Colon (tissue), 2 donors: ENCODE data around the gene TIFAB.

ENCODE experiments used
- FAIRE-seq: peaks from 2 replicates; lab custom pipeline; 2012; peaks lifted over from hg19 to GRCh38; lab: Jason Lieb, UNC
- donor health status: control.
- donor health status: control.

Gene TIFAB

GRCh38 chr5:135442431-135443160 is 9.6 kb downstream of the TIFAB start:
- no peak for FAIRE-seq

- FAIRE-seq, result no peak
Observed at GRCh38 chr5:135441919-135442318, 10.2 kb downstream of the TIFAB start.

- FAIRE-seq, result no peak
Observed at GRCh38 chr5:135441350-135441831, 10.8 kb downstream of the TIFAB start.

DNA sequence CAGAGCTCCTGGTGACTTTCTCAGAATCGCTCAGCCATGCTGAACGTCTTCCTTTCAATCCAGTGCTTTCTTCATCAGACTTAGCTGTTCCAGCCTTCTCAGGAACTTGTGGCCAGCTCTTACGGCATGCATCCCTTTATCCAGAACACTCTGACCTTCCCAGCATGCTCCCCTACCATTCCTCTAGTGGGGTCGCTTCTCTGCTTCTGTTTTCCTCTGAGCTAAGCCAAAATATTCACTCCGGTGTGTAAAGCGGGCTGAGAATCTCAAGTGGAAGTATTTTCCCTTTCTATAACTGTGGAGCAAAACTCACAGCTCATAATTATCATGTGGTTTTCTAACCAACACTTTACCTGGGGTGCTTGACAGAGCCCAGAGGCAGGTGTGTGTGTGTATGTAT is 11.2 kb downstream of the TIFAB start:
- FAIRE-seq, result no peak

DNA sequence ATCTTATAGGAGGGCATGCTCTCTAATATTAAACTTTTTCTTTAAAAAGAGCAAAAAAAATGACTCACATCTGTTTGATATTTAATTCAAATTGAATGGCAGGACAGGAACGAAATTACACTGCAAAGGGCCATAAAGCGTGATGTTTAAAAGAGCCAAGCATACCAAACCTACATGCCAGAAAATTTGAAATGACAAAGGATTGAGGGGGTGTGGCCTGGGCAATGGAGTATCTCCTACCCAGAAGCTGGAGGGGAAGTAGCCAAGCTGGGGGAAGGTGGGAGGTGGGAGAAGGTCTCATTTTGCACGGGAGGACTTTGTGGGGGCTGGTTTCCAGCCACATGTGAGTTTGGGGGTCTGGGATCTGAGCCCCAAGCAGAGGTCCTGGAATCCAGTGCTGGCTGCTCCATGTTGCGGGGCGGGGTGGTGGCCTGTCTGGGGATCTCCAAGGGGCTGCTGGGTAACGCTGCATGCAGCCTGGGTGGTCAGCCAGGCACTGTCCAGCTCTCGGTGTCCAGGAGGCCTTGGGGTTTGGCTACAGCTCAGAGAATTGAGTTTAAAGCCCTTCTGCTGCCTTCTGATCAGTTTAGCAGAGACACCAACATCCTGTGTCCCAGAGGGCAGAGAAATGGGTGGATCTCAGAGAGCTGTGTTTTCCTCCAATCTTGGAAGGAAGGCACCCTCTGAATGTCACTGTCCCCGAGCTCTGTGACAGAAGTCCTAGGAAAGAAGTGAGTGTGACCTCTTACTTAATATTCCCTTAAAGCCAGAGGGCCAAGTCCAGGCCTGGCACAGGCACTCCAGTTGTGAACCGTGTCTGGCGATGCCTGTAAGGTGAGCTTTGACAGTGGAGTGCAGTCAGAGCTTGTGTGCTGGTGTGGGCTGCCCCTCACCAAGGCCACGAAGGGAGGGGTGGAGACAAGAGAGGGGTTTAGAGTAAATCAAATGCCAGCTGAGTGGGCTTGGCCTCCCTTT is 12.6 kb downstream of the TIFAB start:
- no peak for FAIRE-seq

GRCh38 chr5:135438636-135439221 is 13.4 kb downstream of the TIFAB start:
- no peak for FAIRE-seq

DNA sequence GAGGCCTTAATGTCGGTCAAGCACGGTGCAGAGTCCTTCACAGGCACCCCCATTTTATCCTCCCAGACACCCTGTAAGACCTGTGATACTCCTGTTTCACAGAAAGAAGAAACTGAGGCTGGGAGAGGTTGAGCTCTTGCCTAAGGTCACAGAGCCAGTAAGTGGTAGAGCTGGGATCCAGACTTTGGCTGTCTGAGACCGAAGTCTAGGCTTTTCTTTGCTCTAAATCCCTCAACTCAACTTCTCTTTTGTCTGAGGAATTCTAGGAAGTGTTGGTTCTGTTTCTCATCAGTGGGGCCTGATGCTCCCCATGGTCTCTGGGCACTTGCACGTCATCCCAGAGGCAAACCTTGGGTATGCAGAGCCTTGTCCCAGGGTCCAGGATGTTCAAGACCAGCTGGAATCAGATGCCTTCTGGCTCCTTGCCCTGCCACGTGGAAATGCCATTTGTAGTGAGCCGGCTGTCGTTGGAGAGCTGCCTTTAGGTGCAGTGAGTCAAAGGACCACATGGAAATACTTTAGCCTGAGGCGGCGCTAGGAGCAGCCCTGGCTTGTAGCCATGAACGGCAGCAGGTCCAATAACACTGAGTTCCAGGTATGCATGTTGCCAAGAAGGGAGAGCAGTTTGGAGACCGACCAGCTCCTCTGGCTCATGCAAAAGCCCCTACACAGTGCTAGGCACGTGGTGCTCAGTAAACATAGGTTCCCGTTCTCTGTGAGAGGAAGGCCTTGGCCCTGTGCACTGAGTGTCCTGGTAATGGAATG is 14.2 kb downstream of the TIFAB start:
- FAIRE-seq, result no peak

DNA sequence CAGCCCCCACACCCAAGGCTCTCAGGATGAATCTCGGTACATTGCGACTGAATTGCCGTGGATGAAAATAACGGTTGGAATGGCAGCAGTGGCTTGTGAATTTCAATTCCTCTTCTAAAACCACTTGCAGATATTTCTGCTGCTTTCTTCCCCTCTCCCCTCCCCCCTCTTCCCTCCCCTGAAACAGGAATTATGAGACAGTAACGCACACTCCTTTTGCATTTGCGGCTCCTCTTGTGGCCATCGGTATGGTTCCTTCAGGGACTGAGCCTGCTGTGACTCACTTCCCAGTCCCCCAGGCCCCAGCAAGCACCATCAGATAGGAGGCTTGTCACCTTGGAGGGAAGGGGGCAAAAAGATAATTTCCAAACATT is 14.7 kb downstream of the TIFAB start:
- FAIRE-seq, result no peak

- FAIRE-seq, result no peak
Observed at GRCh38 chr5:135436951-135437418, 15.2 kb downstream of the TIFAB start.

- no peak for FAIRE-seq
Observed at GRCh38 chr5:135435467-135436330, 16.5 kb downstream of the TIFAB start.

DNA sequence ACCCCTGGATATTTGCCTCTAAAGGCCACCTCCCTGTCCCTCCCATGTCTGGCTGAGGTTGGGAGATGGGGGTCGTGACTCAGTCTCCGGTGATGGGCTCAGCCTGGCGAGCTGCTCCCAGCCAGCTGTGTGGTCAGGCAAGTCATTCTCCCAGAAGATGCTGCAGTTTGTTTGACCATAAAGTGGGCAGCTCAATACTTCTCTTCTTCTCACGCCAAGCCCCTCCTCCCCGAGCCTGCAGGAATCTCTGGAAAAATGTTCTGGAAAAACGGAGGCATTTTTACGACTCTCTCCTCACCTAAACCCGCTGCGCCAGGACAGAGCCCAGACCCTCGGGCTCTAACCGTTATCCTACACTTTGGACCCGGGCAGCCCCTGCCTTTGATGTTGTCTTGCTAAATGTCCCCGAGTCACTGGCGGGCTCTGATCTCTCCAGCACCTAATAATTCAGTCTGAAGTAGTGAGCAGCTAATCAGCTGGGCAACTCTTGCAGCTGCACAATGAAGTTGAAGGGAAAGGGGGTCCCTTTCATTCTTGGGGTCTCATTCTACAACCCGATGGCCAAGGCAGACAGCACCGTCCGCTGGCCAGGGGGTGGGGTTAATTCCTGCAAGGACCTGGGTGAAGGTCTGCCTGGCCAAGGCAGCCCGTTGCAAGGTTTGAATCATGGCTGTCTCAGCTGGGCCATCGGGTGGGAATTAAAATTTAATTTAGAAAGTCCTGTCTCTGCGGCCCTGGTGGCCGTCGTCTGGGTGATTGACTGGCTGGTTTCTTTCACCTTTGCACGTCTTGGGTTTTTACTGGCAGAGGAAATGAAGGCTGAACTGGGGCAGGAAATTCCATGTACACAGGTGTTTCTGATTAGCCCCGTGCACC is 17.3 kb downstream of the TIFAB start:
- FAIRE-seq, result no peak

DNA sequence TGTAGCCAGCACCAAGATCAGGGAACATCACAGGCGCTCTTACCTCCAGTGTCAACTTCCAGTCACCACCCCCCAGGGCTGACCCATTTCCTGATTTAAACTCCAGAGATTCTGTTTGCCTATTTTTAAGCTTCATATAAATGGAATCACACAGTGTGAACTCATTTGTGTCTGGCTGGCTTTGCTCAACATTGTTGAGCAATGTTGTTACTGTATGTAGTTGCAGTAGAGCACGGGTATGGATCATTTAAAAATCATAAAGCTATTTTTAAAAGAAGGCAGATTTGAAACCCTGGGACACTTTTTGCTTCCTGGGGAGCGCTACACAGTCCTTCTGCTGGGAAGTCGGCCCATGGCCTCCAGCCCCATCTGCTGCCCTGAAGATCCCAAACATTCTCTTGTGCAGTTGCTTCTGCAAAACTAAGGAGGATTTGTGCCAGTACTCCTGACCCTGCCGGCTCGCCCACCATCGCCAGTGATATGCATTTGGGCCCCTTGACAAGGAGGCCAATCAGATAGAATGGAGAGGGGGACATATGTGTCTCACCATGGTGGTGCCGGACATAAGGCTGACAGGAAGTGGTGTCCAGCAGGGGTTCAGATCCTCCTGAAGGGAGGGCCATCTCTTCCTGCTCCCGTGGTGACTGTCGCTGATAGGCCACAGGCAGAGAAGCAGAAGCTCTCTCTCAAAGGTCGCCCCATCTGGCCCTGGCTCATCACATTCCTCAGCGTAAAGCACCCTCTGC is 18.3 kb downstream of the TIFAB start:
- FAIRE-seq, result no peak

- FAIRE-seq, result no peak
Observed at GRCh38 chr5:135432113-135432512, 20.0 kb downstream of the TIFAB start.

GRCh38 chr5:135430135-135430437 is 22.1 kb downstream of the TIFAB start:
- no peak for FAIRE-seq

DNA sequence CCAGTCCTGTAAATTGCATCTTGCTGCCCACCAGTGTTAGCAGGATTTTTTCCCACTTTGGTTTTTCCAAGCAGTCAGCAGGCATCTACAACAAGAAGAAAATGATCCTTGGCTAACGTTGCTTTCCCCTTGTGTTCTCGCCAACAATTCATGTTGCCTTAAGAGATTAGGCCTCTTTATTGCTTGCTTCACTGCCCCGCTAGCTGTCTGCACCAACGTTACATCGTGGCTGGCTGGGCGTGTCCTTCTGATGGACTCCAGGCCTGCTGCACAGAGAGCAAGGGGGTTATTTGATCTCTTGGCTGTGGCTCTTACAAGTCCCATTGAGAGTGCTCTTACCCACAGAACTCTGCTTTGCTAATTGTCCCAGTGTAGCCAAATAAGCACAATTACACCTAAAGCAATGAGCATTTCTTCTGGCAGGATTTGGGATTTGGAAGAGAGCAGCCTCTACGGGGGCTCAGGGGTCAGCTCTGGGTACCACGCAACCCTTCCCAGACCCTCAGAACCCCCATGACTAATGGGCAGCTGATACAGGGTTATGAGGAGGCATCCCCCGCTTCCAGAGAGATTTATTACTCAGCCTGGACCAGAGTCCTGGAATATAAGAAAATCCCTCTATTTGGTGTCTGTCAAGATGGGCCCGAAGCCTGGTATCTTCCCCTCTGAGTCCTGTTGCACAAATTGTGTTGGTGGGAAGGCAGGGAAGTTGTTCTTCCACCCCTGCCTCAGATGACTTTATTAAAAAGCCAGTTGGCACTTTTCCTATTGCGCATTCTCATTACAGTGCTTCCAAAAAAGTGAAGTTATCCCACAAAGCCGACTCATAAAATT is 22.6 kb downstream of the TIFAB start:
- no peak for FAIRE-seq

DNA sequence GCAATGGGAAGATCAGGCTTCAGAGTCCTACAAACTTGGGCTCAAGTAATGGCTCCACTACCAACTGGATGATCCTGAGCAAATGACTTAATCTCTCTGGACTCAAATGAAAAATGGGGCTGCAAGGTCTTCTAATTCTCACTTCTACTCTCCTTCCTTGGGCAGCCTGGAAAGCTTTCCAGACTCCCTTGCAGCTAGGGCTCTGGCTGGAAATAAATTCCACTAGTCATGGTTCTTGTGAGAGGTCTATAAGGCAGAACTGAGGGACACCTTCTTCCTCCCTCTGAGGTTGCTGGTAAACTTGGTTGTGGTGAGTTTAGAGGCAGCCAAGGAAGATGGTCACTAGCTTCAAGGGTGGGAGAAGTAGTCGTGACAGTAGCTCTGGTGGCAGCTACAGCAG is 23.6 kb downstream of the TIFAB start:
- FAIRE-seq, result no peak

- no peak for FAIRE-seq
Observed at GRCh38 chr5:135426102-135427082, 25.8 kb downstream of the TIFAB start.
